Lower leg skin (tissue), 3 donors: ENCODE results near the gene TNIK.

Experiments
- POLR2A ChIP-seq, 2 donors: fragments of 450-650 bp; IDR thresholded peaks; one replicate each; pipeline ENCODE4 v1.6.1; 2016 to 2017; ENCODE audit warnings: antibody characterized with exemption in 2 of 2, mild to moderate bottlenecking in 1 of 2, moderate library complexity in 1 of 2
- TF ChIP-seq, protein P1 (sequence below), 3 donors: fragments of 450-650 bp; IDR thresholded peaks; one replicate each; pipeline ENCODE4 v1.5.1; 2016; ENCODE audit warnings: antibody characterized with exemption in 3 of 3, mild to moderate bottlenecking in 3 of 3, moderate library complexity in 2 of 3

DNA sequence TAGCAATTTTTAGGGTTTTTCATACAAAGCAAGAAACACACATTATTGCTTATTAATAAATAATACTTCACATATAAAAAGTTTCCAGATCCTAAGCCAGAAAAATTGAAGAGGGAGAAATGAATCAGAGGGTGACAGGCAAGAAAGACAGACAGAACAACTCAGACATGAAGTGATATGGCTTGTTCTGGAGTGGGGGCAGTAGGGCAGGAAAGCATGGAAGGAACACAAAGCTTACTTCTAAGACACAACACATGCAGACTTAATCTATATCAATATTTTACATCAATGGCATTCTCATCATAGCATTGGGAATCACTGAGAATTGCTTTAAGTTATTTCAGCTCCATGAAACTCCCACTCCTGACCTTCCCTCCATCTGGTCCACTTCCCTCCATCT is 24.4 kb downstream of the TNIK start:
- TF ChIP-seq, protein P1, sequence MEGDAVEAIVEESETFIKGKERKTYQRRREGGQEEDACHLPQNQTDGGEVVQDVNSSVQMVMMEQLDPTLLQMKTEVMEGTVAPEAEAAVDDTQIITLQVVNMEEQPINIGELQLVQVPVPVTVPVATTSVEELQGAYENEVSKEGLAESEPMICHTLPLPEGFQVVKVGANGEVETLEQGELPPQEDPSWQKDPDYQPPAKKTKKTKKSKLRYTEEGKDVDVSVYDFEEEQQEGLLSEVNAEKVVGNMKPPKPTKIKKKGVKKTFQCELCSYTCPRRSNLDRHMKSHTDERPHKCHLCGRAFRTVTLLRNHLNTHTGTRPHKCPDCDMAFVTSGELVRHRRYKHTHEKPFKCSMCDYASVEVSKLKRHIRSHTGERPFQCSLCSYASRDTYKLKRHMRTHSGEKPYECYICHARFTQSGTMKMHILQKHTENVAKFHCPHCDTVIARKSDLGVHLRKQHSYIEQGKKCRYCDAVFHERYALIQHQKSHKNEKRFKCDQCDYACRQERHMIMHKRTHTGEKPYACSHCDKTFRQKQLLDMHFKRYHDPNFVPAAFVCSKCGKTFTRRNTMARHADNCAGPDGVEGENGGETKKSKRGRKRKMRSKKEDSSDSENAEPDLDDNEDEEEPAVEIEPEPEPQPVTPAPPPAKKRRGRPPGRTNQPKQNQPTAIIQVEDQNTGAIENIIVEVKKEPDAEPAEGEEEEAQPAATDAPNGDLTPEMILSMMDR (IDR thresholded peaks at IDR 0.05) = no peak
- TF ChIP-seq POLR2A (IDR thresholded peaks at IDR 0.05) = no peak
